GM12865 (cell line): ENCODE data around the gene TCF4.
A peak's percentile ranks its signal among the peaks of the same experiment; 100 is the strongest.

Source experiments
- DNase-seq: peaks from one replicate; pipeline ENCODE4 v3.0.0; 2010; ENCODE audit warnings: low read depth
- H3K4me3 ChIP-seq: 2 replicates; pipeline ENCODE4 v1.5.1; 2011; ENCODE audit warnings: mild to moderate bottlenecking, low read depth, low read length, control low read depth
- CTCF ChIP-seq: IDR thresholded peaks from 2 replicates; pipeline ENCODE4 v1.5.1; 2011; ENCODE audit warnings: low read length, control low read depth, low read depth, inconsistent platforms; ENCODE audit not compliant: insufficient read depth; ENCODE audit errors: missing control alignments

TCF4 gene

GRCh38 chr18:55577812-55578539 lies 10.0 kb downstream of the TCF4 start:
- peak; percentile 27 for DNase-seq
- no peak overlapping the region for H3K4me3 ChIP-seq
- peak; percentile 16 for TF ChIP-seq CTCF

- no peak for TF ChIP-seq CTCF
- peak; percentile 12 for DNase-seq
- H3K4me3 ChIP-seq: no peak overlapping the region
Observed at GRCh38 chr18:55576001-55576400, 12.0 kb downstream of the TCF4 start.

- no peak for TF ChIP-seq CTCF
- no peak for DNase-seq
- no peak overlapping the region for H3K4me3 ChIP-seq
Observed at GRCh38 chr18:55575066-55575465, 12.9 kb downstream of the TCF4 start.

- DNase-seq: no peak
- H3K4me3 ChIP-seq: no peak overlapping the region
- TF ChIP-seq CTCF: no peak
Observed at GRCh38 chr18:55573386-55573785, 14.6 kb downstream of the TCF4 start.

- TF ChIP-seq CTCF: no peak
- DNase-seq: no peak
- no peak overlapping the region for H3K4me3 ChIP-seq
Observed at GRCh38 chr18:55570966-55571365, 17.0 kb downstream of the TCF4 start.

GRCh38 chr18:55566456-55566935 lies 21.5 kb downstream of the TCF4 start:
- DNase-seq: no peak
- H3K4me3 ChIP-seq: no peak overlapping the region
- no peak for TF ChIP-seq CTCF

GRCh38 chr18:55559739-55560138 lies 28.3 kb downstream of the TCF4 start:
- H3K4me3 ChIP-seq: no peak overlapping the region
- no peak for TF ChIP-seq CTCF
- no peak for DNase-seq
